Pulmonary artery endothelial cell (primary cell): ENCODE results near the gene HOXA3. TPM values are rescaled to one million over a fixed set of nuclear protein-coding genes. Genes with fewer than 3 reads are reported as not detected.

ENCODE experiments used
- DNase-seq: peaks from one replicate; pipeline ENCODE4 v3.0.0-alpha.2; 2011; ENCODE audit warnings: low read depth, low spot score
- total RNA-seq: library from RNA; depleted of rRNA; stranded (reverse); fragments of >200 nt; gene quantifications from 2 replicates; pipeline ENCODE4 v1.2.3, GENCODE V29; 2014

Gene HOXA3
- total RNA-seq, 1 donor from 2014 or later, result 0.66 TPM

- no peak for DNase-seq
Measured at GRCh38 chr7:27143950-27144780, 8.2 kb downstream of the HOXA3 start.

- peak; percentile 79 for DNase-seq
Measured at GRCh38 chr7:27143023-27143949, 9.1 kb downstream of the HOXA3 start, which contains the start of gene HOXA5. HOXA5 (minus strand) TSS chr7:27143681; CDS start chr7:27143607, 74 bp downstream.

- no peak for DNase-seq
Measured at GRCh38 chr7:27142580-27143022, 9.8 kb downstream of the HOXA3 start.

- no peak for DNase-seq
Measured at GRCh38 chr7:27141923-27142579, 10.3 kb downstream of the HOXA3 start.

- no peak for DNase-seq
Measured at GRCh38 chr7:27141137-27141922, 11.1 kb downstream of the HOXA3 start.

- DNase-seq, result no peak
Measured at GRCh38 chr7:27140126-27140857, 12.1 kb downstream of the HOXA3 start.

- DNase-seq, result no peak
Measured at GRCh38 chr7:27139334-27140125, 12.9 kb downstream of the HOXA3 start.

GRCh38 chr7:27138985-27139333, 13.4 kb downstream of the HOXA3 start:
- no peak for DNase-seq

- DNase-seq, result no peak
Measured at GRCh38 chr7:27138472-27138871, 13.9 kb downstream of the HOXA3 start.

- no peak for DNase-seq
Measured at GRCh38 chr7:27137640-27138315, 14.6 kb downstream of the HOXA3 start.

GRCh38 chr7:27134392-27134791, 18.0 kb downstream of the HOXA3 start:
- no peak for DNase-seq

GRCh38 chr7:27133409-27134231, 18.8 kb downstream of the HOXA3 start:
- no peak for DNase-seq

GRCh38 chr7:27132978-27133377, 19.4 kb downstream of the HOXA3 start:
- no peak for DNase-seq

- no peak for DNase-seq
Measured at GRCh38 chr7:27132214-27132613, 20.2 kb downstream of the HOXA3 start.

GRCh38 chr7:27131390-27131819, 21.0 kb downstream of the HOXA3 start:
- DNase-seq, result no peak

- peak; percentile 67 for DNase-seq
Measured at GRCh38 chr7:27130540-27131389, 21.6 kb downstream of the HOXA3 start, which contains the start of gene HOXA4. HOXA4 (minus strand) TSS chr7:27130757; CDS start chr7:27130733, 24 bp downstream.
